Esophagus muscularis mucosa (tissue), 4 donors: Measurements from ENCODE around the gene PSME2. TPM values are rescaled to one million over a fixed set of nuclear protein-coding genes. Genes with fewer than 3 reads are reported as not detected.

Source experiments
- DNase-seq: peaks from one replicate; pipeline ENCODE4 v3.0.0-alpha.2; 2017; ENCODE audit errors: extremely low spot score
- H3K27ac ChIP-seq, 4 donors: fragments of 200-600 bp; sonication (generic); replicated peaks in 1 of 4; 1 replicate in 3 of 4; 2 replicates in 1 of 4; pipeline ENCODE4 v1.5.1; 2016 to 2019; ENCODE audit warnings: mild to moderate bottlenecking in 1 of 4
- H3K27me3 ChIP-seq, 4 donors: fragments of 200-600 bp; sonication (generic); one replicate each; pipeline versions ENCODE4 v1.5.1 to v1.6.0; 2016 to 2019
- H3K36me3 ChIP-seq, 4 donors: fragments of 200-600 bp; sonication (generic); one replicate each; pipeline ENCODE4 v1.5.1; 2016 to 2019
- H3K4me1 ChIP-seq, 4 donors: fragments of 200-600 bp; sonication (generic); one replicate each; pipeline ENCODE4 v1.5.1; 2016 to 2019
- H3K4me3 ChIP-seq, 4 donors: fragments of 200-600 bp; sonication (generic); 1 replicate in 2 of 4; 2 replicates in 2 of 4; pipeline ENCODE4 v1.5.1; 2016 to 2019; ENCODE audit warnings: mild to moderate bottlenecking in 4 of 4, moderate library complexity in 1 of 4
- H3K9me3 ChIP-seq, 4 donors: fragments of 200-600 bp; sonication (generic); 1 replicate in 3 of 4; 2 replicates in 1 of 4; pipeline ENCODE4 v1.5.1; 2016 to 2019
- CTCF ChIP-seq, 3 experiments: fragments of 200-600 bp in 2 of 3; fragments of 450-650 bp in 1 of 3; sonication (generic) in 2 of 3; IDR thresholded peaks; one replicate each; pipeline ENCODE4 v1.5.1; 2017 to 2019; ENCODE audit warnings: antibody characterized with exemption in 3 of 3, mild to moderate bottlenecking in 2 of 3, moderate library complexity in 1 of 3
- EP300 ChIP-seq: sonication (generic); formaldehyde crosslinking; IDR thresholded peaks from one replicate; pipeline ENCODE4 v1.6.1; 2017; ENCODE audit warnings: antibody characterized with exemption
- POLR2A ChIP-seq: fragments of 450-650 bp; IDR thresholded peaks from one replicate; pipeline ENCODE4 v1.6.1; 2017; ENCODE audit warnings: antibody characterized with exemption, moderate library complexity, mild to moderate bottlenecking, low read depth
- POLR2AphosphoS5 ChIP-seq, 2 donors: sonication (generic); formaldehyde crosslinking; IDR thresholded peaks; one replicate each; pipeline ENCODE4 v1.6.1; 2017; ENCODE audit warnings: antibody characterized with exemption in 2 of 2
- WGBS: methylation state at CpG from one replicate; pipeline ENCODE4 v1.1.5; 2018; 5-methylcytosine and 5-hydroxymethylcytosine counted together
- intact Hi-C: fragments of 100-400 bp; cut with DNase I; formaldehyde crosslinking; loops from one replicate; pipeline ENCODE4 v1.15.1; 2023
- total RNA-seq, 4 donors: library from RNA; depleted of rRNA; stranded (reverse); fragments of >200 nt; gene quantifications; one replicate each; pipeline versions ENCODE4 v1.1.0 to v1.2.1, GENCODE V29; 2016

PSME2 gene
- total RNA-seq, 4 donors from 2014 or later: 32.8 to 64.3 (median 42.6) TPM

- peak; percentile 99 for DNase-seq
- intact Hi-C loops: no loop called here
- no peaks in the 10 kb centered on the region for H3K9me3 ChIP-seq
- no peaks in the 10 kb centered on the region for H3K27me3 ChIP-seq
- H3K4me3 ChIP-seq: peak within 1 kb of the TSS; percentile 66 to 84 (median 70)
- peak within 1 kb of the TSS; percentile 70 to 89 (median 76) for H3K27ac ChIP-seq
- H3K36me3 ChIP-seq: peaks cover 50 to 75% (median 68%) of the 10 kb centered on the region in 4 donors
- TF ChIP-seq EP300 (no peak), POLR2AphosphoS5 (IDR thresholded peaks at IDR 0.05) (peak; percentile 72 to 95), CTCF (IDR thresholded peaks at IDR 0.05) (peak in 1 of 3 experiments; percentile 28), POLR2A (peak; percentile 38)
- WGBS: 0% methylated on average over 24 of the region's 65 CpGs
- H3K4me1 ChIP-seq: peaks cover 17 to 42% (median 32%) of the 10 kb centered on the region in 4 donors
Observed at GRCh38 chr14:24188251-24189058, 42.0 kb upstream of the PSME2 start, which contains the start of gene IPO4. IPO4 (minus strand) TSS chr14:24188816; CDS start chr14:24188787, 29 bp downstream.

GRCh38 chr14:24187539-24187915 is 41.1 kb upstream of the PSME2 start:
- Histone ChIP-seq H3K27me3 (no peaks in the 10 kb centered on the region), H3K4me1 (peaks cover 17 to 36% (median 30%) of the 10 kb centered on the region in 4 donors), H3K4me3 (peak overlapping the region in 3 of 4 donors; percentile 67 to 84 (median 72)), H3K9me3 (no peaks in the 10 kb centered on the region), H3K36me3 (peaks cover 53 to 77% (median 69%) of the 10 kb centered on the region in 4 donors), H3K27ac (peak overlapping the region in 3 of 4 donors; percentile 70 to 89 (median 76))
- TF ChIP-seq POLR2AphosphoS5 (IDR thresholded peaks at IDR 0.05) (no peak), EP300 (no peak), POLR2A (no peak), CTCF (IDR thresholded peaks at IDR 0.05) (no peak)
- no peak for DNase-seq
- intact Hi-C loops: no loop called here
- 82% methylated on average over 2 of the region's 2 CpGs for WGBS

- Histone ChIP-seq H3K27me3 (no peaks in the 10 kb centered on the region), H3K4me3 (no peak overlapping the region), H3K9me3 (no peaks in the 10 kb centered on the region), H3K36me3 (peaks cover 50 to 77% (median 69%) of the 10 kb centered on the region in 4 donors), H3K27ac (no peak overlapping the region), H3K4me1 (peaks cover 17 to 31% (median 27%) of the 10 kb centered on the region in 4 donors)
- intact Hi-C loops: no loop called here
- WGBS: 93% methylated on average over 10 of the region's 10 CpGs
- DNase-seq: no peak
- TF ChIP-seq EP300 (no peak), POLR2AphosphoS5 (IDR thresholded peaks at IDR 0.05) (no peak), CTCF (IDR thresholded peaks at IDR 0.05) (no peak), POLR2A (no peak)
Observed at GRCh38 chr14:24186831-24187538, 40.6 kb upstream of the PSME2 start.

GRCh38 chr14:24185741-24186140 is 39.3 kb upstream of the PSME2 start:
- Histone ChIP-seq H3K4me3 (no peak overlapping the region), H3K27ac (no peak overlapping the region), H3K36me3 (peaks cover 50 to 77% (median 71%) of the 10 kb centered on the region in 4 donors), H3K27me3 (no peaks in the 10 kb centered on the region), H3K4me1 (peaks cover 17 to 29% (median 26%) of the 10 kb centered on the region in 4 donors), H3K9me3 (no peaks in the 10 kb centered on the region)
- intact Hi-C loops: no loop called here
- no peak for DNase-seq
- TF ChIP-seq EP300 (no peak), POLR2AphosphoS5 (IDR thresholded peaks at IDR 0.05) (no peak), CTCF (IDR thresholded peaks at IDR 0.05) (no peak), POLR2A (no peak)
- WGBS: 89% methylated on average over 8 of the region's 11 CpGs
